Middle frontal gyrus (tissue), 1 donor: Measurements from ENCODE around the gene OR10Z1.

ENCODE experiments used
- DNase-seq: peaks from one replicate; pipeline ENCODE4 v3.0.0-alpha.2; 2015; ENCODE audit warnings: low spot score; ENCODE audit errors: extremely low spot score

OR10Z1 gene

GRCh38 chr1:158604968-158605367 is at the start of gene OR10Z1:
Gene OR10Z1, plus strand, starts transcription at chr1:158605268. Its CDS starts 1,171 bp downstream, at chr1:158606439.
- no peak for DNase-seq

GRCh38 chr1:158559696-158560095 is 45.4 kb upstream of the OR10Z1 start:
- no peak for DNase-seq

- DNase-seq, result no peak
Measured at GRCh38 chr1:158563853-158564252, 41.2 kb upstream of the OR10Z1 start.

- no peak for DNase-seq
Measured at GRCh38 chr1:158564608-158565007, 40.5 kb upstream of the OR10Z1 start.

- DNase-seq, result no peak
Measured at GRCh38 chr1:158570480-158570879, 34.6 kb upstream of the OR10Z1 start, which contains the start of gene OR6P1. Gene OR6P1, minus strand, starts transcription at chr1:158570580. Its CDS starts 6,976 bp downstream, at chr1:158563604.

GRCh38 chr1:158572226-158572625 is 32.8 kb upstream of the OR10Z1 start:
- DNase-seq, result no peak

GRCh38 chr1:158577561-158577960 is 27.5 kb upstream of the OR10Z1 start:
- no peak for DNase-seq

GRCh38 chr1:158579733-158580132 is 25.3 kb upstream of the OR10Z1 start, which contains the start of gene OR10X1:
Gene OR10X1, minus strand, starts transcription at chr1:158579899. Its CDS starts 0 bp downstream, at chr1:158579899.
- DNase-seq, result no peak

- DNase-seq, result no peak
Measured at GRCh38 chr1:158583962-158584361, 21.1 kb upstream of the OR10Z1 start.

- no peak for DNase-seq
Measured at GRCh38 chr1:158586942-158587341, 18.1 kb upstream of the OR10Z1 start.

GRCh38 chr1:158600735-158601134 is 4.3 kb upstream of the OR10Z1 start:
- DNase-seq, result no peak

- DNase-seq, result no peak
Measured at GRCh38 chr1:158607296-158607695, 2.2 kb downstream of the OR10Z1 start.

GRCh38 chr1:158611916-158612315 is 6.8 kb downstream of the OR10Z1 start:
- DNase-seq, result no peak

GRCh38 chr1:158613764-158614163 is 8.7 kb downstream of the OR10Z1 start:
- DNase-seq, result no peak

GRCh38 chr1:158638146-158638545 is 33.1 kb downstream of the OR10Z1 start:
- no peak for DNase-seq

- no peak for DNase-seq
Measured at GRCh38 chr1:158638904-158639303, 33.8 kb downstream of the OR10Z1 start.

- DNase-seq, result no peak
Measured at GRCh38 chr1:158644449-158644848, 39.4 kb downstream of the OR10Z1 start.

- DNase-seq, result no peak
Measured at GRCh38 chr1:158646465-158646864, 41.4 kb downstream of the OR10Z1 start.

GRCh38 chr1:158649052-158649451 is 44.0 kb downstream of the OR10Z1 start:
- no peak for DNase-seq

- DNase-seq, result no peak
Measured at GRCh38 chr1:158652721-158653334, 47.8 kb downstream of the OR10Z1 start.

- DNase-seq, result no peak
Measured at GRCh38 chr1:158654086-158654485, 49.0 kb downstream of the OR10Z1 start.

- no peak for DNase-seq
Measured at GRCh38 chr1:158654571-158654970, 49.5 kb downstream of the OR10Z1 start.
